Hepatocyte (in vitro differentiated cells): ENCODE results near the gene COG4. TPM values are rescaled to one million over a fixed set of nuclear protein-coding genes. Genes with fewer than 3 reads are reported as not detected.
A peak's percentile ranks its signal among the peaks of the same experiment; 100 is the strongest.

Source experiments
- DNase-seq: peaks from one replicate; pipeline ENCODE4 v3.0.0-alpha.2; 2016; ENCODE audit warnings: low spot score
- H2AFZ ChIP-seq: fragments of 200-600 bp; sonication (generic); 2 replicates; pipeline ENCODE4 v1.6.0; 2016; ENCODE audit warnings: antibody characterized with exemption, mild to moderate bottlenecking
- H3K27ac ChIP-seq: fragments of 200-600 bp; sonication (generic); 2 replicates; pipeline ENCODE4 v1.5.1; 2016; ENCODE audit warnings: mild to moderate bottlenecking
- H3K27me3 ChIP-seq: fragments of 200-600 bp; sonication (generic); 2 replicates; pipeline ENCODE4 v1.6.1; 2016
- H3K36me3 ChIP-seq: fragments of 200-600 bp; sonication (generic); replicated peaks from 2 replicates; pipeline ENCODE4 v1.5.1; 2016; ENCODE audit warnings: low read depth; ENCODE audit not compliant: insufficient read depth
- H3K4me1 ChIP-seq: fragments of 200-600 bp; sonication (generic); 2 replicates; pipeline ENCODE4 v1.5.1; 2016; ENCODE audit warnings: mild to moderate bottlenecking, moderate library complexity; ENCODE audit not compliant: insufficient read depth
- H3K4me2 ChIP-seq: fragments of 200-600 bp; sonication (generic); 2 replicates; pipeline ENCODE4 v1.6.0; 2016
- H3K4me3 ChIP-seq: fragments of 200-600 bp; sonication (generic); 2 replicates; pipeline ENCODE4 v1.5.1; 2016; ENCODE audit warnings: mild to moderate bottlenecking
- H3K79me2 ChIP-seq: fragments of 200-600 bp; sonication (generic); 2 replicates; pipeline ENCODE4 v1.6.0; 2017; ENCODE audit warnings: mild to moderate bottlenecking
- H3K9me2 ChIP-seq: fragments of 200-600 bp; sonication (generic); replicated peaks from 2 replicates; pipeline ENCODE4 v1.6.0; 2017; ENCODE audit warnings: mild to moderate bottlenecking; ENCODE audit not compliant: insufficient read depth
- H3K9me3 ChIP-seq: fragments of 200-600 bp; sonication (generic); 2 replicates; pipeline ENCODE4 v1.5.1; 2016; ENCODE audit warnings: low read depth, mild to moderate bottlenecking
- H4K20me1 ChIP-seq: fragments of 200-600 bp; sonication (generic); 2 replicates; pipeline ENCODE4 v1.6.0; 2016; ENCODE audit warnings: mild to moderate bottlenecking; ENCODE audit not compliant: insufficient read depth, poor library complexity, severe bottlenecking
- EZH2 ChIP-seq: fragments of 200-600 bp; sonication (generic); IDR thresholded peaks from 2 replicates; pipeline ENCODE4 v1.6.1; 2016; ENCODE audit warnings: antibody characterized with exemption, mild to moderate bottlenecking, borderline replicate concordance
- EZH2phosphoT487 ChIP-seq: fragments of 200-600 bp; sonication (generic); IDR thresholded peaks from one replicate; pipeline ENCODE4 v1.6.1; 2018; ENCODE audit warnings: antibody characterized with exemption, mild to moderate bottlenecking, low read depth, moderate library complexity; ENCODE audit not compliant: unreplicated experiment, severe bottlenecking
- WGBS: methylation state at CpG from one replicate; pipeline ENCODE4 v1.1.6; 2016; ENCODE audit warnings: low lambda C conversion rate; ENCODE audit errors: missing lambda C conversion rate; 5-methylcytosine and 5-hydroxymethylcytosine counted together
- polyA plus RNA-seq: library from polyadenylated mRNA; unstranded; fragments of >200 nt; fragmentation: Nextera tagmentation; extraction: Ambion mirVana; gene quantifications from 2 replicates; pipeline ENCODE4 v1.2.1, GENCODE V29; 2016
- total RNA-seq: library from RNA; depleted of rRNA; stranded (reverse); fragments of >200 nt; gene quantifications from 2 replicates; pipeline ENCODE4 v1.2.3, GENCODE V29; 2014
- TF ChIP-seq, protein P1 (sequence below): fragments of 200-600 bp; sonication (generic); IDR thresholded peaks from 2 replicates; pipeline ENCODE4 v1.5.1; 2016; ENCODE audit warnings: antibody characterized with exemption, mild to moderate bottlenecking; ENCODE audit not compliant: poor library complexity

The COG4 gene
- total and polyA plus RNA-seq, 2 experiments from 2014 or later, result 45.9 to 48.9 TPM

DNA sequence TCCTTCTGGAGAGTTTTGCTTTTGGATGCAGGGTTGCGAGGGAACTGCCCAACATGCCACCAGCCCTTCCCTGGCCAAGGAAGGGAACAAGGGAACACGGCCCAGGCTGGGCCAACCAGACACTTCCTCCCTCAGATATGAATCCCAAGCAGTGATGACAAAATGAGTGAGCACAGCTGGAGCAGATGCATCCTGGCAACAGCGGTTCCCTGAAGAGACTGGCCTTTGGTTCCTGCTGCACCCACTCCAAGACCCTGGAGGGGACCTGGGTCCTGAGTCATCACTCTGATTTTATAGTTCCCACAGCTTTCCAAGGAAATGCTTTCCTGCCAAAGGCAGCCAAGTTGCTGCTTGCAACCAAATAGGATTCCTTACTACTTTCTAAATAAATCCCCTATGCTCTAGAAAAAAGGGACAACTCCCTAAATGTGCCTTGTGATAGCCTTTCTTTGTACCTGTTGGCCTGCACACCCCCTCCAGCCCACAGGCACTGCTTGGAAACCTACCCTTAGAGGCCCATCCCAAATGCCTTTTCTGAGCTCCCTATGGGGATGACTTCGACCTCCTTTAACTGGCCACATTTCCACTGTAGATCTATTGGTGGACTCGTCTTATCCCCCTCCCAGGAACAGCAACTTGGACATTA is 89.8 kb downstream of the COG4 start:
- Histone ChIP-seq H3K79me2 (peaks cover 87% of the 10 kb centered on the region), H3K4me3 (no peak overlapping the region), H3K27me3 (no peaks in the 10 kb centered on the region), H4K20me1 (peaks cover 6% of the 10 kb centered on the region), H3K27ac (peak overlapping the region; percentile 74), H3K4me1 (peaks cover 78% of the 10 kb centered on the region), H3K9me2 (no peaks in the 10 kb centered on the region), H3K36me3 (no peaks in the 10 kb centered on the region), H2AFZ (no peak overlapping the region), H3K4me2 (peak overlapping the region; percentile 61), H3K9me3 (no peaks in the 10 kb centered on the region)
- 67% methylated on average over 5 of the region's 5 CpGs for WGBS
- DNase-seq, result peak; percentile 66
- TF ChIP-seq EZH2phosphoT487 (no peak), EZH2 (no peak)
- TF ChIP-seq, protein P1, sequence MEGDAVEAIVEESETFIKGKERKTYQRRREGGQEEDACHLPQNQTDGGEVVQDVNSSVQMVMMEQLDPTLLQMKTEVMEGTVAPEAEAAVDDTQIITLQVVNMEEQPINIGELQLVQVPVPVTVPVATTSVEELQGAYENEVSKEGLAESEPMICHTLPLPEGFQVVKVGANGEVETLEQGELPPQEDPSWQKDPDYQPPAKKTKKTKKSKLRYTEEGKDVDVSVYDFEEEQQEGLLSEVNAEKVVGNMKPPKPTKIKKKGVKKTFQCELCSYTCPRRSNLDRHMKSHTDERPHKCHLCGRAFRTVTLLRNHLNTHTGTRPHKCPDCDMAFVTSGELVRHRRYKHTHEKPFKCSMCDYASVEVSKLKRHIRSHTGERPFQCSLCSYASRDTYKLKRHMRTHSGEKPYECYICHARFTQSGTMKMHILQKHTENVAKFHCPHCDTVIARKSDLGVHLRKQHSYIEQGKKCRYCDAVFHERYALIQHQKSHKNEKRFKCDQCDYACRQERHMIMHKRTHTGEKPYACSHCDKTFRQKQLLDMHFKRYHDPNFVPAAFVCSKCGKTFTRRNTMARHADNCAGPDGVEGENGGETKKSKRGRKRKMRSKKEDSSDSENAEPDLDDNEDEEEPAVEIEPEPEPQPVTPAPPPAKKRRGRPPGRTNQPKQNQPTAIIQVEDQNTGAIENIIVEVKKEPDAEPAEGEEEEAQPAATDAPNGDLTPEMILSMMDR, result no peak

DNA sequence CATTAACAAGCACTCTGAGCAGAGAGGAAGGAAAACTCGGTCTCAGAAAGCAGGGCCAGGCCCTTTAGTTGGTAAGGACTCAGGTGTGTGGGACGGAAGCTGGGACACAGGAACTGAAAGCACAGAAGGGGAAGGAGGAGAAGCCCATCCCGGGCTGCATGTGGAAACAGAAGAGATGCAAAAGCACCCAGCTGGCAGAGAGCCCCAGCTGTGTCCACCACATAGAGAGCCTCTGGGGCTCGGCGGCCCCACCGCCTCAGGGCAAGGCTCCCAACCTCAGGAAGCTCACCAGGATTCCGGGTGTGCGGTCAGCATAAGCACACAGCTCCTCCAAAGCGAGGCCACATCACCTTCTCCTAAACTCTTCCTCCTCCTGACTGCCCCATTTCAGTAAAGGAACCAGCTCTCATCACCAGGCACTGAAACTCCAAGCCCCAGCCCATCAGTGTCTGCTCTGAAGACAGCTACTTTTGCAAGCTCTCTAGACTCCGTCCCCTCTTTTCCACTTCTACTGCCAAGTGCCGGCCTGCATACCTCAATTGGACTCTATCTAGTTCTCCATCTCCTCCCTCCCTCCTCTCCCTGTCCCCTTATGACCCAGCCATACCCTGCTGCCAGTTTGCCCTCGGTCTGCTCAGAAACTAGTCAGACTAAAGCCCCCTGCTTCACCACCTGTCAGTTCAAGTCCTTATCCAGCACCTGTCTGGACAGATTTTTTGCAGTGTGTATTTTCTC is 90.5 kb downstream of the COG4 start:
- Histone ChIP-seq H3K27me3 (no peaks in the 10 kb centered on the region), H3K9me2 (no peaks in the 10 kb centered on the region), H3K9me3 (no peaks in the 10 kb centered on the region), H3K4me2 (peak overlapping the region; percentile 61), H3K4me3 (no peak overlapping the region), H4K20me1 (peaks cover 6% of the 10 kb centered on the region), H3K36me3 (no peaks in the 10 kb centered on the region), H2AFZ (no peak overlapping the region), H3K27ac (peak overlapping the region; percentile 68), H3K79me2 (peaks cover 80% of the 10 kb centered on the region), H3K4me1 (peaks cover 83% of the 10 kb centered on the region)
- TF ChIP-seq EZH2phosphoT487, result no peak
- TF ChIP-seq EZH2, result no peak
- TF ChIP-seq, protein P1, result no peak
- DNase-seq, result no peak
- WGBS, result 54% methylated on average over 12 of the region's 12 CpGs

DNA sequence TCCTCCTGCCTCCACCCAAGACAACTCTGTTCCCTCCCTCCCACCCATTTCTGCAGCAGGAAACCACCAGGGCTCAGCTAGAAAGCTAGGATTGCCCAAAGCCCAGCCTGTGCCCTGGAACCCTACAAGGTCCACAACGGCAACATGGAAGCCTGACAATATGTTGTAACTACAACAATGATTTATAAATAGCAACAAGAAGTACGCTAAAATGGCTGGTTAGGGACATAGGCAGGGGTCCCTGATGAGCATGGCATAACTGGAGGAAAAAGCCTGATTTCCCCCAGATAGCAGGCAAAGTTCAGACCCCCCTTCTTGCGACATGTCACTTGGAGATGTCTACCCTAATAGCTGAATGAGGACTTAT is 91.0 kb downstream of the COG4 start:
- DNase-seq, result no peak
- H3K79me2 ChIP-seq, result peaks cover 75% of the 10 kb centered on the region
- no peaks in the 10 kb centered on the region for H3K27me3 ChIP-seq
- no peak overlapping the region for H3K4me3 ChIP-seq
- H3K9me3 ChIP-seq, result no peaks in the 10 kb centered on the region
- H3K27ac ChIP-seq, result peak overlapping the region; percentile 68
- no peak overlapping the region for H2AFZ ChIP-seq
- no peaks in the 10 kb centered on the region for H3K36me3 ChIP-seq
- WGBS, result 88% methylated on average over 3 of the region's 3 CpGs
- H3K4me2 ChIP-seq, result peak overlapping the region; percentile 61
- no peak for TF ChIP-seq EZH2
- peaks cover 6% of the 10 kb centered on the region for H4K20me1 ChIP-seq
- no peaks in the 10 kb centered on the region for H3K9me2 ChIP-seq
- peaks cover 83% of the 10 kb centered on the region for H3K4me1 ChIP-seq

DNA sequence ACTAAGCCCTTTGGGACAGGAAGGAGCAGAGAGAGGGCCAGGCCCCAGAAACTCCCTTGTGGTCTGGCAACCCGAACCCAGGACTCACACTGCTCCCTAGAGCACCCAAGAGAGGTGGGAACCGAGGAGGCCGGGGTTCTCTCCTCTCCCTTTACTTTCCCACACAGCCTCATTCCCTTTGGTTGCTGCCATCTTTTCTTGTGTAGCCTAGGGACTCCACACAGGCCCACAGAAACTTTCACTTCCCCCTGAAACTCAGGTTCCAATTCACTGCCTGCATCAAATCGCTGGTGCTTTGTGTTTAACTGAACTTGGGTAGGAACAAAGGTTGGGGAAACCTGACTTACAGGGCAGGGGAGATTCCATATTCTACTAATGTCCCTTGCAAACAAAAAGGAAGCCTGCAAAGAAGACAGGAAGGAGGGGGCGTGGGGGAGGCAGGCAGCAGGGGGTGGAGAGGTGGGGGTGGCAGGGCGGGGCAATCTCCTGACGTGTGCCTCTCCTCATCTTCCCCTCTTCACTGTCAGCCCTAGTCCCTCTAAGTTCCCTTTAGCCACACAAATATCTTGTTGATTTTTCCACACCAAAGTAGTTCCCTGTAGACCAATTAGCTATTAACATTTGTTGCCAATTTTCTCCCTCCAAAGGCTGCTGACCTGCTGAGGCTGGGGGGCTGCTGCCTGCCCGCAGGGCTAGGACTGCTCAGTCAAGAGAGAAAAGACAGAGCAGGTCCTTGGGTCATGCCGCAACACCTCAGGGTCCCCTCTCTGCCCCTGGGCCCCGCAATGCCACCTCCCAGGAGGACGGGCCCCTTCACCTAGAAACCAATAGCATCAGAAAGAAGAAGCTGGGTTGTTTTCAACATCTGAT is 92.5 kb downstream of the COG4 start:
- H4K20me1 ChIP-seq, result peaks cover 6% of the 10 kb centered on the region
- peak overlapping the region; percentile 98 for H3K27ac ChIP-seq
- no peaks in the 10 kb centered on the region for H3K9me3 ChIP-seq
- WGBS, result 45% methylated on average over 10 of the region's 11 CpGs
- no peaks in the 10 kb centered on the region for H3K9me2 ChIP-seq
- H3K4me2 ChIP-seq, result peak overlapping the region; percentile 61
- no peaks in the 10 kb centered on the region for H3K36me3 ChIP-seq
- peak; percentile 66 for DNase-seq
- H3K4me3 ChIP-seq, result no peak overlapping the region
- H3K27me3 ChIP-seq, result no peaks in the 10 kb centered on the region
- no peak overlapping the region for H2AFZ ChIP-seq
- TF ChIP-seq EZH2phosphoT487 (no peak), EZH2 (no peak)
- TF ChIP-seq, protein P1, result no peak
- H3K4me1 ChIP-seq, result peaks cover 78% of the 10 kb centered on the region
- H3K79me2 ChIP-seq, result peaks cover 77% of the 10 kb centered on the region
